Immature natural killer cell (primary cell): ENCODE results near the gene DHTKD1. TPM values are rescaled to one million over a fixed set of nuclear protein-coding genes. Genes with fewer than 3 reads are reported as not detected.
"Not testable (repeated sequence)": the region's sequence is repeated elsewhere in the genome, so short reads cannot be mapped to it uniquely, and the experiment has no call there.

Experiments
- DNase-seq, 3 donors: peaks; one replicate each; pipeline ENCODE4 v3.0.0; 2022; ENCODE audit warnings: mixed read lengths in 1 of 3
- H3K27ac Mint-ChIP-seq, 6 donors: one replicate each; pipeline ENCODE4 v1.8.0; 2020; ENCODE audit warnings: mixed read lengths in 6 of 6, mild to moderate bottlenecking in 5 of 6, inconsistent platforms in 4 of 6, moderate library complexity in 3 of 6
- H3K27me3 Mint-ChIP-seq, 3 donors: one replicate each; pipeline ENCODE4 v1.8.0; 2020 to 2021; ENCODE audit warnings: low read depth in 3 of 3, mild to moderate bottlenecking in 3 of 3, mixed read lengths in 3 of 3, moderate library complexity in 3 of 3, inconsistent platforms in 1 of 3
- H3K36me3 Mint-ChIP-seq, 3 donors: one replicate each; pipeline ENCODE4 v1.8.0; 2020; ENCODE audit warnings: mixed read lengths in 3 of 3, inconsistent platforms in 2 of 3, mild to moderate bottlenecking in 2 of 3
- H3K4me1 Mint-ChIP-seq, 2 donors: one replicate each; pipeline ENCODE4 v1.8.0; 2020; ENCODE audit warnings: inconsistent platforms in 2 of 2, mild to moderate bottlenecking in 2 of 2, mixed read lengths in 2 of 2, moderate library complexity in 1 of 2
- H3K4me3 Mint-ChIP-seq, 5 donors: one replicate each; pipeline ENCODE4 v1.8.0; 2020; ENCODE audit warnings: mild to moderate bottlenecking in 5 of 5, mixed read lengths in 5 of 5, inconsistent platforms in 3 of 5, moderate library complexity in 3 of 5
- H3K9me3 Mint-ChIP-seq, 6 donors: one replicate each; pipeline ENCODE4 v1.8.0; 2020; ENCODE audit warnings: mild to moderate bottlenecking in 6 of 6, mixed read lengths in 6 of 6, inconsistent platforms in 4 of 6, moderate library complexity in 3 of 6
- polyA plus RNA-seq, 3 donors: library from polyadenylated mRNA; unstranded; fragments of 300-500 nt; fragmentation: Illumina TruSeq; gene quantifications; one replicate each; pipeline ENCODE4 v1.2.3, GENCODE V29; 2021

The DHTKD1 gene
- polyA plus RNA-seq, 3 donors from 2014 or later = 5.0 to 9.1 (median 7.8) TPM

- H3K27me3 Mint-ChIP-seq = no peaks in the 10 kb centered on the region
- H3K4me1 Mint-ChIP-seq = peaks cover 0 to 5% of the 10 kb centered on the region in 2 donors
- no peak overlapping the region for H3K4me3 Mint-ChIP-seq
- H3K9me3 Mint-ChIP-seq = no peaks in the 10 kb centered on the region
- H3K27ac Mint-ChIP-seq = no peak overlapping the region
- peaks cover 3 to 17% (median 10%) of the 10 kb centered on the region in 3 donors for H3K36me3 Mint-ChIP-seq
- no peak for DNase-seq
Observed at GRCh38 chr10:12081879-12082557, 13.3 kb downstream of the DHTKD1 start.

- H3K27me3 Mint-ChIP-seq = peaks cover 0 to 1% (median 0%) of the 10 kb centered on the region in 3 donors
- no peaks in the 10 kb centered on the region for H3K9me3 Mint-ChIP-seq
- no peak overlapping the region for H3K27ac Mint-ChIP-seq
- H3K4me3 Mint-ChIP-seq = no peak overlapping the region
- no peak for DNase-seq
- peaks cover 19 to 52% (median 29%) of the 10 kb centered on the region in 3 donors for H3K36me3 Mint-ChIP-seq
- H3K4me1 Mint-ChIP-seq = no peaks in the 10 kb centered on the region
Observed at GRCh38 chr10:12088919-12089318, 20.2 kb downstream of the DHTKD1 start.

DNA sequence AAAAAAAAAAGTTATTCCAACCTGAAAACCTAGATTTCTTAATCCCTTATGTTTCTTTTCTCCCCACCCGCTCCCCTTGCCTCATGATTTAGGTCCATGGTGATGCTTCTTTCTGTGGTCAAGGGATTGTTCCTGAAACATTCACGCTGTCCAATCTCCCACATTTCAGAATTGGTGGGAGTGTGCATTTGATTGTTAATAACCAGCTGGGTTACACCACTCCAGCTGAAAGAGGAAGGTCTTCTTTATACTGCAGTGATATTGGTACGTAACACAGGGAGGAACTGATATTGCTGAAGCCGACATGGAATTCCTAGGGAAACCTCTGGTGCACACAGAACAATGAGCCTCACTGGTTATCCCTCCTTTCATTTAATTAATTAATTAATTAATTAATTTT lies 22.7 kb downstream of the DHTKD1 start:
- Mint-ChIP-seq H3K4me1 (no peaks in the 10 kb centered on the region), H3K9me3 (no peaks in the 10 kb centered on the region), H3K27ac (peak overlapping the region in 1 of 6 donors; percentile 28), H3K27me3 (peaks cover 0 to 1% (median 0%) of the 10 kb centered on the region in 3 donors), H3K4me3 (no peak overlapping the region), H3K36me3 (peaks cover 17 to 53% (median 28%) of the 10 kb centered on the region in 3 donors)
- DNase-seq = no peak

DNA sequence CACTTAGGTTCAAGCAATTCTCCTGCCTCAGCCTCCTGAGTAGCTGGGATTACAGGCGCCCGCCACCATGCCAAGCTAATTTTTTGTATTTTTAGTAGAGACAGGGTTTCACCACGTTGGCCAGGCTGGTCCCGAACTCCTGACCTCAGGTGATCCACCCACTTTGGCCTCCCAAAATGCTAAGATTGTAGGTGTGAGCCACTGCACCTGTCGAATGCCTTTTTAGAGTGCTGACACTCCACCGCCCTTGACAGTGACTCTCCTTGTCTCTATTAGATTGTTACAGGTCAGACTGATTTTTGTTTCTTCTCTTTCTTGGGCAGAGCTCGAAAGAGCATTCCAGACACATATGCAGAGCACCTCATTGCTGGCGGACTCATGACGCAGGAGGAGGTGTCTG lies 28.6 kb downstream of the DHTKD1 start:
- peak overlapping the region in 1 of 6 donors; percentile 33 for H3K27ac Mint-ChIP-seq
- H3K4me3 Mint-ChIP-seq, DNase-seq, H3K9me3 Mint-ChIP-seq, H3K27me3 Mint-ChIP-seq, H3K4me1 Mint-ChIP-seq: not testable (repeated sequence)
- H3K36me3 Mint-ChIP-seq = peaks cover 21 to 41% (median 31%) of the 10 kb centered on the region in 3 donors

DNA sequence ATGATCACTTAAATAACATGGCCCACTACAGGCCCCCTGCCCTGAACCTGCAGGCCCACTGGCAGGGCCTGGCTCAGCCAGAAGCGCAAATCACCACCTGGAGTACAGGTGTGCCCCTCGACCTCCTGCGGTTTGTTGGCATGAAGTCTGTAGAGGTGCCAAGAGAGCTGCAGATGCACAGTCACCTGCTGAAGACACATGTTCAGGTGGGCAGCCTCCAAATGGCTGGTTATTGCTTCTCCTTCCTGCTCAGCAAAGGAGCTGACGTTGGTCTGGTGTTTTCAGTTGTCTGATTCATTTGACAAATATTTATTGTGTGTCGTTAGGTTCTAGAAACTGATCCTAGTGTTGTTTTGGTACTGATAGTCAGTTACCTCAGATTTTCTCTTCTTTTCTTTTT lies 29.0 kb downstream of the DHTKD1 start:
- H3K4me1 Mint-ChIP-seq = no peaks in the 10 kb centered on the region
- no peaks in the 10 kb centered on the region for H3K27me3 Mint-ChIP-seq
- peaks cover 21 to 39% (median 31%) of the 10 kb centered on the region in 3 donors for H3K36me3 Mint-ChIP-seq
- H3K9me3 Mint-ChIP-seq = no peaks in the 10 kb centered on the region
- no peak for DNase-seq
- H3K4me3 Mint-ChIP-seq = no peak overlapping the region
- no peak overlapping the region for H3K27ac Mint-ChIP-seq

DNA sequence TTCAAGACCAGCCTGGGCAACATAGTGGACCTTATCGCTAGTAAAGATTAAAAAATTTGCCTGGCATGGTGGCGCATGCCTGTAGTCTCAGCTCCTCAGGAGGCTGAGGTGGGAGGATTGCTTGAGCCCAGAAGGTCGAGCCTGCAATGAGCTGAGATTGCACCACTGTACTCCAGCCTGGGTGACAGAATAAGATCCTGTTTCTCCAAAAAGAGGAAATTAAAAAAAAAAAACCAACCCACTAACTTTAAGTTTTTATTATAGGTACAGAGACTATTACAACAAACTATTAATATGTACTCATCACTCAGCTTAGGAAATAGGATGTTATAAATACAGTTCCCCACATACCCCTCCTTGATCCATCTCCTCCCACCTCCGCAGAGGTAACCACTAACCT lies 30.2 kb downstream of the DHTKD1 start:
- no peak overlapping the region for H3K4me3 Mint-ChIP-seq
- no peaks in the 10 kb centered on the region for H3K4me1 Mint-ChIP-seq
- no peak overlapping the region for H3K27ac Mint-ChIP-seq
- H3K36me3 Mint-ChIP-seq = peaks cover 25 to 40% (median 31%) of the 10 kb centered on the region in 3 donors
- DNase-seq = no peak
- no peaks in the 10 kb centered on the region for H3K9me3 Mint-ChIP-seq
- no peaks in the 10 kb centered on the region for H3K27me3 Mint-ChIP-seq

DNA sequence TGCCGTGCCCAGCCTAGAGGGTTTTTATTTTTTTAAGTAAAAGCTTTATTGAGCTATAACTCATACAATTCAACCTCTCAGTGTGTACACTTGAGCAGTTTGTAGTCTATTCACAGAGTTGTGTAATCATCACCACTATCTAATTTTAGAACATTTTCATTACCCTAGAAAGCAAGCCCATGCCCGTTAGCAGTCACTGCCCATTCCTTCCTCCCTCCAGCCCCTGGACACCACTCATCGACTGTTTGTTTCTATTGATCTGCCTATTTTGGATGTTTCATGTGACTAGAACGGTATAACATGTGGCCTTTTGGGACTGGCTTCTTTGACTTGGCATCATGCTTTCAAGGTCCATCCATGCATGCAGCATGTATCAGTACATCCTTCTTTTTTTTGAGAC lies 35.0 kb downstream of the DHTKD1 start:
- no peaks in the 10 kb centered on the region for H3K9me3 Mint-ChIP-seq
- H3K4me3 Mint-ChIP-seq = no peak overlapping the region
- H3K4me1 Mint-ChIP-seq = no peaks in the 10 kb centered on the region
- no peak for DNase-seq
- H3K27ac Mint-ChIP-seq = peak overlapping the region in 2 of 6 donors; percentile 17 to 59
- peaks cover 15 to 50% (median 30%) of the 10 kb centered on the region in 3 donors for H3K36me3 Mint-ChIP-seq
- peaks cover 0 to 1% (median 0%) of the 10 kb centered on the region in 3 donors for H3K27me3 Mint-ChIP-seq

GRCh38 chr10:12107781-12108180 lies 39.0 kb downstream of the DHTKD1 start:
- Mint-ChIP-seq H3K9me3 (no peaks in the 10 kb centered on the region), H3K27ac (no peak overlapping the region), H3K4me3 (no peak overlapping the region)

GRCh38 chr10:12109286-12109685 lies 40.5 kb downstream of the DHTKD1 start:
- Mint-ChIP-seq H3K36me3 (peaks cover 8 to 25% (median 12%) of the 10 kb centered on the region in 3 donors), H3K4me3 (no peak overlapping the region)

More at GRCh38 chr10:12107781-12108180, 39.0 kb downstream of the DHTKD1 start:
- peaks cover 12 to 15% of the 10 kb centered on the region in 2 donors for H3K4me1 Mint-ChIP-seq
- peaks cover 13 to 33% (median 20%) of the 10 kb centered on the region in 3 donors for H3K36me3 Mint-ChIP-seq
- no peak for DNase-seq
- peaks cover 0 to 1% (median 0%) of the 10 kb centered on the region in 3 donors for H3K27me3 Mint-ChIP-seq

GRCh38 chr10:12111528-12111927 lies 42.8 kb downstream of the DHTKD1 start:
- no peak for DNase-seq
- Mint-ChIP-seq H3K9me3 (no peaks in the 10 kb centered on the region), H3K27ac (peak overlapping the region; percentile 0 to 91 (median 51)), H3K4me1 (peaks cover 21 to 31% of the 10 kb centered on the region in 2 donors), H3K36me3 (peaks cover 5 to 12% (median 10%) of the 10 kb centered on the region in 3 donors), H3K4me3 (no peak overlapping the region), H3K27me3 (peaks cover 0 to 2% (median 0%) of the 10 kb centered on the region in 3 donors)

More at GRCh38 chr10:12109286-12109685, 40.5 kb downstream of the DHTKD1 start:
- no peaks in the 10 kb centered on the region for H3K9me3 Mint-ChIP-seq
- H3K4me1 Mint-ChIP-seq = peaks cover 18 to 21% of the 10 kb centered on the region in 2 donors
- no peak for DNase-seq
- peak overlapping the region in 1 of 6 donors; percentile 38 for H3K27ac Mint-ChIP-seq
- peaks cover 0 to 2% (median 1%) of the 10 kb centered on the region in 3 donors for H3K27me3 Mint-ChIP-seq

DNA sequence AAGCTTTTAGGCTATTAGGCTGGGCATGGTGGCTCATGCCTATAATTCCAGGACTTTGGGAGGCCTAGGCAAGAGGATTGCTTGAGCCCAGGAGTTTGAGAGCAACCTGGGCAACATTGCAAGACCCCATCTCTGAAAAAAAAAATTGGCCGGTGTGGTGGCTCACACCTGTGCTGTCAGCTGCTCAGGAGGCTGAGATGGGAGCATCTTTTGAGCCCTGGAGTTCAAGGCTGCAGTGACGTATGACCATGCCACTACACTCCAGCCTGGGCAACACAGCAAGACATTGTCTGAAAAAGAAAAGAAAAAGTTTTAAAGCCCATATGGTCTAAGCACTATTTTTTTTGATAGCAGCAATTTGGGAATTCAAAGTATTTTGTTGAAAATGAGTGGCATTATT lies 44.9 kb downstream of the DHTKD1 start:
- no peaks in the 10 kb centered on the region for H3K9me3 Mint-ChIP-seq
- H3K27ac Mint-ChIP-seq = no peak overlapping the region
- no peak for DNase-seq
- peaks cover 21 to 33% of the 10 kb centered on the region in 2 donors for H3K4me1 Mint-ChIP-seq
- peaks cover 9 to 14% (median 10%) of the 10 kb centered on the region in 3 donors for H3K36me3 Mint-ChIP-seq
- peaks cover 0 to 2% (median 0%) of the 10 kb centered on the region in 3 donors for H3K27me3 Mint-ChIP-seq
- H3K4me3 Mint-ChIP-seq = no peak overlapping the region

DNA sequence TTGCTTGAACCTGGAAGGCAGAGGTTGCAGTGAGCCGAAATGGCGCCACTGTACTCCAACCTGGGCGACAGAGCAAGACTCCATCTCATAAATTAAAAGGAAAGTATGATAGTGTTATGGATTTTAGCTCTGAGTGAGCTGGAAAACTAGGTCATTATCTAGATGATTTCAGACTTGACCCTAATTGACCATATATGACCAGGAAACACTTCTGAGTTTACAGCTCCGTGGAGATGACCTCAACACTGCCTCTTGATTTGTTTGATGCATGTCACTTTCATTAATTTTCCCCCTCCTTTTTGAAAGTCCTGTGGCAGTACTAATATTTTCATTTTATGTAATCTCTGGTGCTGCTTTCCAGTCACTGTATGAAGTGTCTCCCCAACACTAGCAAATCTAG lies 52.9 kb downstream of the DHTKD1 start:
- H3K36me3 Mint-ChIP-seq = peaks cover 13 to 22% (median 14%) of the 10 kb centered on the region in 3 donors
- DNase-seq = no peak
- H3K9me3 Mint-ChIP-seq = no peaks in the 10 kb centered on the region
- peaks cover 0 to 3% (median 0%) of the 10 kb centered on the region in 3 donors for H3K27me3 Mint-ChIP-seq
- no peak overlapping the region for H3K4me3 Mint-ChIP-seq
- H3K27ac Mint-ChIP-seq = no peak overlapping the region
- peaks cover 0 to 2% of the 10 kb centered on the region in 2 donors for H3K4me1 Mint-ChIP-seq

DNA sequence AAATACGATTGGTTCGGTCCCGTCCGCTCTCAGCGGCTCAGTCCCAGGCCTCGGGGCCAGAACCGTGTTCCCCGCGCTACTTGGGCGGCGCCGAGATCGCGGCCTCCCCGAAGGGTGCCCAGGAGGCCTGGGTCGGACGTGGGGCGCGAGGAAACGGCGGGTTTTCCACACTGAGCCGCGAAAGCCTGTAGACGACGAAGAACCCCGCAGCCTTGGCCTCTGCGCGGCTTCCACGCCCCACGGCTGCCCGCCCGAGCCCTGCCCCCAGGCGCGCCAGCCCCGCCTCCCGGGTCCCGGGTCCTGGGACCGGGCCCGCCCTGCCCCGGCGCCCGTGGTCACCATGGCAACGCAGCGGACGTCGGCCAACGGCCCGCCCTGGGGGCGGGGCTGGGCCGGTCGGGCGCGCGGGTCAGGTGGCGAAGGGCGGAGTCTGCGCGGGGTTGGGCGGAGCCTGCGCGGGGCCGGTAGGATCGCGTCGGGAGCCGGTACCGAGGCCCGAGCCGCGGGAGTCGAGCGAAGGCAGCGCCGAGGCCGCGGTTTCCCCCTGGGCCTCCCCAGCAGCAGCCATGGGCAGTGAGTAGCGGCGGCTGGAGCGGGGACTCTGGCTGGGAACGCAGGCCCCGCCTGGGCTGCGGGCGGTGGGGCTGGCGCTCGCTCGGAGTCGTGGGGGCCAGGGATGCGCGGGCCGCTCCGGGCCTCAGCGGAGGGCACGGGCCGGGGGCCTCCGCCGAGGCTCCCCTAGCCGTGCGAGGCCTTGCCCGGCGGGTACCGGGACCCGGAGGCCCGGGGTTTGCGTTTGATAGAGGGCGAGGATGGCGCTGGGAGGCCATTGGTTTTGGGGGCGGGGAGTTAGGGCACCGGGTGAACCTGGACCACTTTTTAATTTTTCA lies 60.7 kb downstream of the DHTKD1 start, which contains the start of gene SEC61A2:
Gene SEC61A2 (plus strand): TSS at position 456 of the 890 bp plus-strand sequence. CDS start 111 bp downstream, at position 567.
- H3K27me3 Mint-ChIP-seq = peaks cover 0 to 10% (median 7%) of the 10 kb centered on the region in 3 donors
- H3K27ac Mint-ChIP-seq = peak within 1 kb of the TSS; percentile 53 to 94 (median 84)
- DNase-seq = peak; percentile 97 to 98 (median 98)
- peaks cover 0 to 4% (median 0%) of the 10 kb centered on the region in 3 donors for H3K36me3 Mint-ChIP-seq
- peak within 1 kb of the TSS; percentile 86 to 92 (median 91) for H3K4me3 Mint-ChIP-seq
- no peaks in the 10 kb centered on the region for H3K9me3 Mint-ChIP-seq
- H3K4me1 Mint-ChIP-seq = peaks cover 16 to 21% of the 10 kb centered on the region in 2 donors
